Keratinocyte (primary cell): ENCODE measurements around the gene FBXW10B.
A peak's percentile ranks its signal among the peaks of the same experiment; 100 is the strongest.

Source experiments
- CTCF ChIP-seq, 3 experiments: IDR thresholded peaks in 1 of 3; conservative IDR thresholded peaks in 1 of 3; optimal IDR thresholded peaks in 1 of 3; 2 replicates in 2 of 3; 3 replicates in 1 of 3; pipeline versions ENCODE3 to v1.5.1; 2011; ENCODE audit warnings: low read length in 3 of 3, mild to moderate bottlenecking in 3 of 3, moderate library complexity in 2 of 3, control low read depth in 1 of 3, inconsistent platforms in 1 of 3; ENCODE audit not compliant: insufficient read depth in 2 of 3; ENCODE audit errors: extremely low read depth in 1 of 3
- EZH2 ChIP-seq: IDR thresholded peaks from one replicate; pipeline ENCODE4 v1.6.1; 2012; ENCODE audit warnings: inconsistent platforms, mild to moderate bottlenecking, low read length, moderate library complexity

GRCh38 chr17:15651583-15652110, 32.1 kb upstream of the FBXW10B start:
- peak in 1 of 3 experiments; percentile 18 for TF ChIP-seq CTCF (optimal IDR thresholded peaks at IDR 0.05 in 1 of 3, IDR thresholded peaks at IDR 0.05 in 1 of 3, conservative IDR thresholded peaks at IDR 0.05 in 1 of 3; ENCODE audit: extremely low read depth in 1 of 3, insufficient read depth in 2 of 3, low read length in 3 of 3)
- no peak for TF ChIP-seq EZH2
